GM23338 (cell line): ENCODE results near the gene TRIO.

Experiments
- CTCF ChIP-seq, 2 experiments: fragments of 200-600 bp in 1 of 2; sonication (generic) in 1 of 2; conservative IDR thresholded peaks; 2 replicates each; pipeline versions ENCODE4 v1.5.1 to v1.6.1; 2016 to 2017; ENCODE audit warnings: antibody characterized with exemption in 2 of 2, low read depth in 2 of 2, mild to moderate bottlenecking in 2 of 2, moderate library complexity in 1 of 2
- POLR2AphosphoS5 ChIP-seq: IDR thresholded peaks from 2 replicates; pipeline ENCODE4 v1.6.1; 2016; ENCODE audit warnings: antibody characterized with exemption, low read depth
- REST ChIP-seq: IDR thresholded peaks from one replicate; pipeline ENCODE4 v1.6.1; 2018; ENCODE audit warnings: antibody characterized with exemption; ENCODE audit not compliant: unreplicated experiment
- STAT1 ChIP-seq: IDR thresholded peaks from one replicate; pipeline ENCODE4 v1.6.1; 2016; ENCODE audit warnings: antibody characterized with exemption; ENCODE audit not compliant: unreplicated experiment
- ZNF462 ChIP-seq: fragments of 250-450 bp; sonication (Bioruptor Pico); IDR thresholded peaks from 2 replicates; pipeline ENCODE4 v1.5.0; 2020; ENCODE audit warnings: mild to moderate bottlenecking, moderate library complexity

DNA sequence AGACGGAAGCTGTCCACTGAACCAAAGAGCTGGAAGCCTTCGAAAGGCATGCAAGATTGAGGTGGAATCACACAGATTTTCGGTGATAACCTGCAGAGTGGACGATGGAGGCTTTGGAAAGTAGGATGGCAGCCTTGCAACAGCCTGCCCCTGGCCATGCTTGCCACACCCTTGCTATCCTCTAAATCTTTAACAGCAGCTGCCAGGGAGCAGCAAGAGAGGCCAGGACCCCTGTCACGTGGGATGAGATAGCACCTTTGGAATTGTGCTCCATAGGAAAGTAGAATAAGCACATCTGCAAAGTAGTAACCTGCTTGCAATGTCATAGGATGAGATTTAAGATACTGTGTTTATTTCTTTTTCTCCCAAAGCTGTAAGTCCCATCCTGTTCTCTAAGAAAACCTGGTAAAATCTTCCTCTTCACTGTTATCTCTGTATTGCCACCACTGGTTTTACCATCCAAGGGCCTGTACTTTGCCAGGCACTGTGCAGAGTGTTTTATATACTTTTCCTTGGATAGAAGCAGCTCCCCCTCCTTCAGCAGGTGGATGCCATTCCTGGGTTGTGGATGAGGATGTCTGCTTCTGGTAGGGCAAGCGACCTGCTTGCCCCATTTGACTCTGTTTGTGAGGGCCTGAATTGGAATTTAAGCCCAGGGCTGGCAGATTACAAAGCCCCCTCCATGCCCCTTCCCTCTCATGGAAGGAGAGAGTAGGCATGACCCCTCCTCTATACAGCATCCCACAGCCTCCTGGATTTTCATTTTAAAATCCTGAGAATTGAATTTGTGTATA lies 10.1 kb downstream of the TRIO start:
- TF ChIP-seq CTCF (conservative IDR thresholded peaks at IDR 0.05; ENCODE audit: low read depth in 2 of 2) (no peak), POLR2AphosphoS5 (no peak), REST (no peak), STAT1 (no peak), ZNF462 (CRISPR knock-in tag) (no peak)
